HepG2 (cell line): ENCODE results near the gene SUOX. TPM values are rescaled to one million over a fixed set of nuclear protein-coding genes. Genes with fewer than 3 reads are reported as not detected.

ENCODE experiments used
- ARHGAP35 ChIP-seq: sonication (generic); formaldehyde crosslinking; IDR thresholded peaks from 2 replicates; pipeline ENCODE4 v1.9.0; 2022; ENCODE audit warnings: mild to moderate bottlenecking, inconsistent platforms, moderate library complexity, missing genetic modification reagents, borderline replicate concordance
- ESRRA ChIP-seq: sonication (generic); formaldehyde crosslinking; IDR thresholded peaks from 2 replicates; pipeline ENCODE4 v1.5.1; 2020; ENCODE audit warnings: mild to moderate bottlenecking, low read depth, missing genetic modification reagents
- FOXJ3 ChIP-seq: sonication (generic); formaldehyde crosslinking; IDR thresholded peaks from 2 replicates; pipeline ENCODE4 v1.4.0; 2020; ENCODE audit warnings: missing genetic modification reagents, mild to moderate bottlenecking, borderline replicate concordance
- GABPB1 ChIP-seq: IDR thresholded peaks from 2 replicates; pipeline ENCODE4 v1.6.1; 2016; ENCODE audit warnings: mild to moderate bottlenecking, missing genetic modification reagents, moderate library complexity, missing compliant biosample characterization
- GLI4 ChIP-seq: sonication (generic); formaldehyde crosslinking; IDR thresholded peaks from 2 replicates; pipeline ENCODE4 v1.5.1; 2020; ENCODE audit warnings: missing genetic modification reagents, mild to moderate bottlenecking, moderate library complexity, borderline replicate concordance
- HNF4G ChIP-seq, 2 experiments: sonication (generic) in 1 of 2; formaldehyde crosslinking in 1 of 2; IDR thresholded peaks; 2 replicates each; pipeline versions ENCODE4 v1.4.0 to v1.6.1; 2011 to 2020; ENCODE audit warnings: borderline replicate concordance in 2 of 2, low read depth in 2 of 2, mild to moderate bottlenecking in 2 of 2, low read length in 1 of 2, missing genetic modification reagents in 1 of 2, moderate library complexity in 1 of 2
- JDP2 ChIP-seq: sonication (generic); formaldehyde crosslinking; IDR thresholded peaks from 2 replicates; pipeline ENCODE4 v1.8.1; 2022; ENCODE audit warnings: missing genetic modification reagents, borderline replicate concordance
- KLF9 ChIP-seq: IDR thresholded peaks from 2 replicates; pipeline ENCODE4 v1.6.1; 2016; ENCODE audit warnings: low read depth
- LRRFIP1 ChIP-seq: sonication (generic); formaldehyde crosslinking; conservative IDR thresholded peaks from 2 replicates; pipeline ENCODE4 v1.4.0; 2020; ENCODE audit warnings: missing genetic modification reagents
- RFX5 ChIP-seq: IDR thresholded peaks from 2 replicates; pipeline ENCODE4 v1.6.1; 2011; ENCODE audit warnings: low read depth, low read length, improper control_type of control experiment
- RXRB ChIP-seq: IDR thresholded peaks from 2 replicates; pipeline ENCODE4 v1.6.1; 2016; ENCODE audit warnings: borderline replicate concordance, missing genetic modification reagents, missing compliant biosample characterization
- SETDB1 ChIP-seq: sonication (generic); formaldehyde crosslinking; IDR thresholded peaks from 2 replicates; pipeline ENCODE4 v1.5.1; 2020; ENCODE audit warnings: missing genetic modification reagents, mild to moderate bottlenecking, borderline replicate concordance
- SRY ChIP-seq: sonication (generic); formaldehyde crosslinking; IDR thresholded peaks from 2 replicates; pipeline ENCODE4 v1.8.0; 2022; ENCODE audit warnings: mild to moderate bottlenecking, missing genetic modification reagents
- TBX3 ChIP-seq: fragments of 450-650 bp; IDR thresholded peaks from 2 replicates; pipeline ENCODE4 v1.6.1; 2017; ENCODE audit warnings: antibody characterized with exemption, mild to moderate bottlenecking, inconsistent platforms, borderline replicate concordance
- XRCC5 ChIP-seq: fragments of 200-400 bp; formaldehyde crosslinking; optimal IDR thresholded peaks from 2 replicates; pipeline ENCODE3; 2017; ENCODE audit warnings: mild to moderate bottlenecking, low read length
- ZNF253 ChIP-seq: sonication (generic); formaldehyde crosslinking; IDR thresholded peaks from 2 replicates; pipeline ENCODE4 v1.8.0; 2022; ENCODE audit warnings: mild to moderate bottlenecking, missing genetic modification reagents, borderline replicate concordance
- ZNF317 ChIP-seq: sonication (generic); formaldehyde crosslinking; IDR thresholded peaks from 2 replicates; pipeline ENCODE4 v1.5.0; 2020; ENCODE audit warnings: mild to moderate bottlenecking, missing genetic modification reagents
- ZNF335 ChIP-seq: sonication (generic); formaldehyde crosslinking; IDR thresholded peaks from 2 replicates; pipeline ENCODE4 v1.4.0; 2020; ENCODE audit warnings: missing genetic modification reagents
- ZNF343 ChIP-seq: sonication (generic); formaldehyde crosslinking; IDR thresholded peaks from 2 replicates; pipeline ENCODE4 v1.4.0; 2020; ENCODE audit warnings: mild to moderate bottlenecking, missing genetic modification reagents
- ZNF367 ChIP-seq: sonication (generic); formaldehyde crosslinking; IDR thresholded peaks from 2 replicates; pipeline ENCODE4 v1.4.0; 2020; ENCODE audit warnings: missing genetic modification reagents, borderline replicate concordance
- ZNF503 ChIP-seq: sonication (generic); formaldehyde crosslinking; IDR thresholded peaks from 2 replicates; pipeline ENCODE4 v1.4.0; 2020; ENCODE audit warnings: missing genetic modification reagents
- ZNF567 ChIP-seq: sonication (generic); formaldehyde crosslinking; IDR thresholded peaks from 2 replicates; pipeline ENCODE4 v1.8.1; 2023; ENCODE audit warnings: mild to moderate bottlenecking, missing genetic modification reagents, borderline replicate concordance
- ZNF607 ChIP-seq: sonication (generic); formaldehyde crosslinking; IDR thresholded peaks from 2 replicates; pipeline ENCODE4 v1.5.1; 2020; ENCODE audit warnings: missing genetic modification reagents, mild to moderate bottlenecking, borderline replicate concordance
- ZNF768 ChIP-seq: sonication (generic); formaldehyde crosslinking; IDR thresholded peaks from 2 replicates; pipeline ENCODE4 v1.4.0; 2020; ENCODE audit warnings: missing genetic modification reagents
- ZNF850 ChIP-seq: sonication (generic); formaldehyde crosslinking; conservative IDR thresholded peaks from 2 replicates; pipeline ENCODE4 v1.9.0; 2021; ENCODE audit warnings: mild to moderate bottlenecking, missing genetic modification reagents
- ZSCAN29 ChIP-seq: sonication (generic); formaldehyde crosslinking; conservative IDR thresholded peaks from 2 replicates; pipeline ENCODE4 v1.4.0; 2020; ENCODE audit warnings: mild to moderate bottlenecking, missing genetic modification reagents
- polyA plus RNA-seq, 8 experiments: library from polyadenylated mRNA; depleted of rRNA in 3 of 8; stranded (reverse) in 7 of 8; unstranded in 1 of 8; fragments of >200 nt; fragmentation: Illumina TruSeq in 4 of 8; extraction: Trizol in 4 of 8; gene quantifications; 2 replicates each; pipeline versions ENCODE4 v1.2.1 to v1.2.3, GENCODE V29; 2011 to 2016; ENCODE audit warnings: low read depth in 4 of 8, missing spikeins in 1 of 8, mixed read lengths in 1 of 8; ENCODE audit not compliant: insufficient read depth in 1 of 8
- total RNA-seq, 5 experiments: library from RNA; depleted of rRNA; stranded (reverse); fragments of >200 nt; fragmentation: Illumina TruSeq; extraction: Trizol; gene quantifications; 2 replicates each; pipeline ENCODE4 v1.2.3, GENCODE V29; 2016; ENCODE audit warnings: low read depth in 1 of 5

The SUOX gene
- total and polyA plus RNA-seq, 2 of the 13 experiments (the other 11 are each of a cell fraction or from before 2014, with no cell fraction given): 23.9 to 25.9 TPM

- TF ChIP-seq HNF4G (IDR thresholded peaks at IDR 0.05; ENCODE audit: borderline replicate concordance, low read depth, low read length): peak; percentile 81
- peak; percentile 28; the same call in 1 of the 2 replicates for TF ChIP-seq HNF4G (CRISPR knock-in tag; IDR thresholded peaks at IDR 0.05; ENCODE audit: borderline replicate concordance, low read depth)
- no peak; the same call in 1 of the 2 replicates for TF ChIP-seq FOXJ3 (CRISPR knock-in tag)
- TF ChIP-seq RXRB (CRISPR knock-in tag): peak; percentile 14; the same call in 1 of the 2 replicates
- no peak for TF ChIP-seq SRY (CRISPR knock-in tag)
- TF ChIP-seq SETDB1 (CRISPR knock-in tag): no peak
- TF ChIP-seq ZNF253 (CRISPR knock-in tag): no peak
- TF ChIP-seq ZNF335 (CRISPR knock-in tag): no peak
- TF ChIP-seq ZNF850 (CRISPR knock-in tag): no peak
- TF ChIP-seq XRCC5: peak; percentile 86
- TF ChIP-seq ZNF503 (CRISPR knock-in tag): no peak
- no peak for TF ChIP-seq ZNF343 (CRISPR knock-in tag)
- TF ChIP-seq ZNF317 (CRISPR knock-in tag): no peak; the same call in 1 of the 2 replicates
- TF ChIP-seq ZSCAN29 (CRISPR knock-in tag): no peak
- TF ChIP-seq RFX5: peak; percentile 96
- no peak for TF ChIP-seq LRRFIP1
- no peak for TF ChIP-seq ZNF367 (CRISPR knock-in tag)
- TF ChIP-seq ZNF768 (CRISPR knock-in tag): no peak; the same call in 1 of the 2 replicates
- TF ChIP-seq GABPB1 (CRISPR knock-in tag): peak; percentile 61; the same call in 1 of the 2 replicates
- no peak for TF ChIP-seq ARHGAP35 (CRISPR knock-in tag)
- 0 out of 2 replicates have a peak, but pooled peaks have one; percentile 18 for TF ChIP-seq TBX3
- TF ChIP-seq ZNF607 (CRISPR knock-in tag): peak; percentile 84
- peak; percentile 50; the same call in 1 of the 2 replicates for TF ChIP-seq GLI4
- no peak for TF ChIP-seq JDP2 (CRISPR knock-in tag)
- no peak for TF ChIP-seq KLF9 (CRISPR knock-in tag)
- TF ChIP-seq ZNF567 (CRISPR knock-in tag): 0 out of 2 replicates have a peak, but pooled peaks have one; percentile 11
- no peak; the same call in 1 of the 2 replicates for TF ChIP-seq ESRRA
These were observed at the start of gene SUOX (continued) for GRCh38 chr12:55996715-55997534.
